Caki2 (cell line): ENCODE measurements around the gene BFSP2. TPM values are rescaled to one million over a fixed set of nuclear protein-coding genes. Genes with fewer than 3 reads are reported as not detected.

Source experiments
- DNase-seq: peaks from one replicate; pipeline ENCODE4 v3.0.0-alpha.2; 2015; ENCODE audit warnings: low read depth
- in situ Hi-C: cut with HindIII; loops from 2 replicates; pipeline ENCODE4 v1.10.0; 2016; ENCODE audit warnings: low sequenced_read_pairs, low pct_unique_long_range_greater_than_20kb, mixed read lengths
- total RNA-seq: library from RNA; depleted of rRNA; stranded (reverse); fragments of >200 nt; shearing (Covaris generic); gene quantifications from 2 replicates; pipeline ENCODE4 v1.2.3, GENCODE V29; 2014; ENCODE audit warnings: low replicate concordance

BFSP2 gene
- total RNA-seq, 1 experiment from 2014 or later: not detected

GRCh38 chr3:133410191-133410892 lies 10.5 kb downstream of the BFSP2 start:
- in situ Hi-C loops: no loop called here
- no peak for DNase-seq

- in situ Hi-C loops: no loop called here
- no peak for DNase-seq
Measured at GRCh38 chr3:133412183-133413132, 12.6 kb downstream of the BFSP2 start.

GRCh38 chr3:133413161-133414020 lies 13.5 kb downstream of the BFSP2 start:
- in situ Hi-C loops: no loop called here
- DNase-seq: no peak

- no peak for DNase-seq
- in situ Hi-C loops: no loop called here
Measured at GRCh38 chr3:133414021-133414392, 14.2 kb downstream of the BFSP2 start.

- DNase-seq: no peak
- in situ Hi-C loops: no loop called here
Measured at GRCh38 chr3:133418361-133418760, 18.5 kb downstream of the BFSP2 start.

GRCh38 chr3:133419151-133419909 lies 19.5 kb downstream of the BFSP2 start:
- in situ Hi-C loops: no loop called here
- no peak for DNase-seq

- in situ Hi-C loops: no loop called here
- DNase-seq: no peak
Measured at GRCh38 chr3:133424937-133425869, 25.3 kb downstream of the BFSP2 start.

GRCh38 chr3:133425898-133426297 lies 26.0 kb downstream of the BFSP2 start:
- DNase-seq: no peak
- in situ Hi-C loops: no loop called here

- no peak for DNase-seq
- in situ Hi-C loops: no loop called here
Measured at GRCh38 chr3:133426721-133427120, 26.9 kb downstream of the BFSP2 start.

GRCh38 chr3:133428552-133428951 lies 28.7 kb downstream of the BFSP2 start:
- in situ Hi-C loops: no loop called here
- DNase-seq: no peak

- in situ Hi-C loops: no loop called here
- DNase-seq: no peak
Measured at GRCh38 chr3:133429063-133429462, 29.2 kb downstream of the BFSP2 start.

- no peak for DNase-seq
- in situ Hi-C loops: no loop called here
Measured at GRCh38 chr3:133439563-133439962, 39.7 kb downstream of the BFSP2 start.

GRCh38 chr3:133440652-133441051 lies 40.8 kb downstream of the BFSP2 start:
- in situ Hi-C loops: no loop called here
- DNase-seq: no peak

GRCh38 chr3:133441867-133442270 lies 42.0 kb downstream of the BFSP2 start:
- DNase-seq: no peak
- in situ Hi-C loops: no loop called here

- DNase-seq: no peak
- in situ Hi-C loops: no loop called here
Measured at GRCh38 chr3:133442518-133442917, 42.7 kb downstream of the BFSP2 start.

- in situ Hi-C loops: no loop called here
- DNase-seq: peak; percentile 56
Measured at GRCh38 chr3:133443649-133444422, 44.0 kb downstream of the BFSP2 start.
